HG02759 (cell line): ENCODE results near the gene RNGTT.

Experiments used
- ATAC-seq: cut with Tn5 transposase; IDR thresholded peaks from one replicate; pipeline ENCODE4 v1.9.1; 2021; ENCODE audit warnings: mild to moderate bottlenecking, moderate library complexity; ENCODE audit not compliant: unreplicated experiment

Gene RNGTT

GRCh38 chr6:88669475-88669874 is 293.9 kb downstream of the RNGTT start:
- ATAC-seq: no peak

- no peak for ATAC-seq
Measured at GRCh38 chr6:88666901-88667300, 296.5 kb downstream of the RNGTT start.

GRCh38 chr6:88665131-88665530 is 298.3 kb downstream of the RNGTT start:
- ATAC-seq: no peak

- no peak for ATAC-seq
Measured at GRCh38 chr6:88663801-88664200, 299.6 kb downstream of the RNGTT start.

- ATAC-seq: peak; percentile 54
Measured at GRCh38 chr6:88662653-88663174, 300.7 kb downstream of the RNGTT start.

GRCh38 chr6:88662163-88662580 is 301.2 kb downstream of the RNGTT start:
- ATAC-seq: peak; percentile 79

GRCh38 chr6:88661136-88661535 is 302.3 kb downstream of the RNGTT start:
- ATAC-seq: no peak

- no peak for ATAC-seq
Measured at GRCh38 chr6:88655586-88655985, 307.8 kb downstream of the RNGTT start.

GRCh38 chr6:88653936-88654335 is 309.5 kb downstream of the RNGTT start:
- ATAC-seq: no peak

- ATAC-seq: no peak
Measured at GRCh38 chr6:88651400-88651799, 312.0 kb downstream of the RNGTT start.

GRCh38 chr6:88650979-88651378 is 312.4 kb downstream of the RNGTT start:
- ATAC-seq: no peak

GRCh38 chr6:88650029-88650619 is 313.3 kb downstream of the RNGTT start:
- ATAC-seq: peak; percentile 98

GRCh38 chr6:88641178-88641903 is 322.1 kb downstream of the RNGTT start:
- peak; percentile 98 for ATAC-seq

- no peak for ATAC-seq
Measured at GRCh38 chr6:88637761-88638545, 325.5 kb downstream of the RNGTT start.

- ATAC-seq: no peak
Measured at GRCh38 chr6:88636871-88637270, 326.5 kb downstream of the RNGTT start.

GRCh38 chr6:88633782-88634181 is 329.6 kb downstream of the RNGTT start:
- no peak for ATAC-seq

GRCh38 chr6:88631830-88632229 is 331.6 kb downstream of the RNGTT start:
- no peak for ATAC-seq

- peak; percentile 43 for ATAC-seq
Measured at GRCh38 chr6:88629838-88630494, 333.5 kb downstream of the RNGTT start.

GRCh38 chr6:88626460-88626859 is 337.0 kb downstream of the RNGTT start:
- no peak for ATAC-seq

GRCh38 chr6:88623531-88623930 is 339.9 kb downstream of the RNGTT start:
- ATAC-seq: no peak

GRCh38 chr6:88619951-88620350 is 343.5 kb downstream of the RNGTT start:
- no peak for ATAC-seq
